GM12875 (cell line): ENCODE measurements around the gene BABAM2.

Experiments
- H3K4me3 ChIP-seq: one replicate; pipeline ENCODE4 v1.5.1; 2011; ENCODE audit warnings: low read depth, low read length, control low read depth
- CTCF ChIP-seq: IDR thresholded peaks from 2 replicates; pipeline ENCODE4 v1.5.1; 2011; ENCODE audit warnings: low read depth, mild to moderate bottlenecking, control low read depth, inconsistent platforms, low read length, moderate library complexity, borderline replicate concordance; ENCODE audit not compliant: insufficient read depth

BABAM2 gene

GRCh38 chr2:28217042-28217740, 326.7 kb downstream of the BABAM2 start:
- no peak overlapping the region for H3K4me3 ChIP-seq
- TF ChIP-seq CTCF, result no peak

DNA sequence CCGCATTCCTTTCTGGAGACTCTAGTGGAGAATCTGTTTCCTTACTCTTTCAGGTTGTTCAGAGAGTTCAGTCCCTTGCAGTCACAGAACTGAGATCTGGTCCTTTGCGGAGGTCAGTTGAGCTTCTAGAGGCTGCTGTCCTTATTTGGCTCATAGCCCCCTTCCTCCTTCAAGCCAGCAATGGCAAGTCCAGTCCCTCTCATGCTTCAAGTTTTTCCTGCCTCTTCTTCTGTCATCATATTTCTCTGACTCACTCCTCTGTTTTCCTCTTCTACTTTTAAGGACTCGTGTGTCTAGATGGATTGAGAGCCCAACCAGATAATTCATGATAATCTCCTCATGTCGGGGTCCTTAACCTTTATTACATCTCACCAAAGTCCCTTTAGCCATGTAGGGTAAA, 328.6 kb downstream of the BABAM2 start:
- no peak overlapping the region for H3K4me3 ChIP-seq
- TF ChIP-seq CTCF, result no peak

- H3K4me3 ChIP-seq, result no peak overlapping the region
- no peak for TF ChIP-seq CTCF
Measured at GRCh38 chr2:28219758-28220368, 329.3 kb downstream of the BABAM2 start.

DNA sequence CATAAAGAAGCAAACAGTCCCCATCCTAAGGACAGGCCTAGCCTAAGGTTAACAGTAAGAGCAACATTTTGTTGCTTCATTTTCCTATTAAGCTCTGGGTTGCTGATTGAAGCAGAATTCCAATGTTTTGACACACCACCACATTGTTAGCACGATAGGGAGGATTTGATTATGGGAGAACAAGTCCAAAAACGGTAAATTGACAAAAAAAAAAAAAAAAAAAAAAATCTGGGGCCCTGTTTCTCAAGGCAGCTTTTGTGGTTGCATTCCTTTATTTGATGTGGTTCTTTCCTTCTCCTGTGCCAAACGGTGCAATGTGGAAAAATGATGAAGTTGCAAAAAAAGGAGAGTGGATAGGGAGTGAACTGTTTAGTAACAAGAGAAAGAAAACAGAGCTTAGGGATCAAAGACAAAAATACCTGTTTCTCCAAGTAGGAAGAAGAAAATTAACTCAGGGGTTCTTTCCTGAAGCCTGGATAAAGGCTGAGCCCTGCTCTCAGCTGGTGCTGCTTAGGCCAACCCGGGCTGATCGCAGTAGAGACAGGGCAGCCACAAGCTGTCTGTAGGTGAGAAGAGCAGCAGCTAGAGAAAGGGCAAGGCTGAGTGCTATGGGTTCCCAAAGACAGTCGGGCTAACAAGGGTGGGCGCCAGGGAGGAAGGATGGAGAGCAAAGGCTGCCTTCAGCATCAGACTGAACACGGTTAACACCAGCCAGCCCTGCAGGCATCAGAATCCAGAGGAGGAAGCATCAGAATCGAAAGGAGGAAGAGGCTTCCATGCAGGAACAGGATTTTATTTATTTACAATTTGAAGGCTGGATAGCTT, 334.3 kb downstream of the BABAM2 start:
- TF ChIP-seq CTCF, result no peak
- no peak overlapping the region for H3K4me3 ChIP-seq

DNA sequence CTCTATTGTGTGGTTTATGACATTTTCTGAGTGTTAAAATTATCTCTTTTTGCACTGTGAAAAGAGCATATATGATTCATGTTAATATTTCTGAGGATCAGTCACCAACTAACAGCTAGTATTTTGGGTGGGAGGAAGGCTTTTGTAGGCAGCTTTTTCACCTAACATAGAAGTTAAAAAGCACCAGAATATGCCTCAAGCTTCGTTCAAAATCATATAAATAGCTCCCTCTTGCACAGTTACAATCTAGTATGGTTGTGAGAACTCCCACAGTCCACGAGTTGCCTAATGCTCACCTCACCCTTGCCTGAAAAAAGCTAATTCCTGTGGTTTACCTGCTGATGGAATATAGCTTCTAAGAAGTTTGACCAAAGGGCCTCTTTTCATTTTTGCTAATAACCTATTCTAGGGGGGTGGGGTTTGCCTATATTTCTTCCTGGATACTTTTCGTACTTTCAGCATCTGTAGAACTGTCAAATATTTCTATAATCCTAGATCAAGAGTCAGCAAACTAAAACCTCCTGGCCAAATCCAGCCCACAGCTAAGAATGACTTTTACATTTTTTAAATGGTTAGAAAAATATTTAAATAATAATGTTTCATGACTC, 335.0 kb downstream of the BABAM2 start:
- TF ChIP-seq CTCF, result no peak
- H3K4me3 ChIP-seq, result no peak overlapping the region

DNA sequence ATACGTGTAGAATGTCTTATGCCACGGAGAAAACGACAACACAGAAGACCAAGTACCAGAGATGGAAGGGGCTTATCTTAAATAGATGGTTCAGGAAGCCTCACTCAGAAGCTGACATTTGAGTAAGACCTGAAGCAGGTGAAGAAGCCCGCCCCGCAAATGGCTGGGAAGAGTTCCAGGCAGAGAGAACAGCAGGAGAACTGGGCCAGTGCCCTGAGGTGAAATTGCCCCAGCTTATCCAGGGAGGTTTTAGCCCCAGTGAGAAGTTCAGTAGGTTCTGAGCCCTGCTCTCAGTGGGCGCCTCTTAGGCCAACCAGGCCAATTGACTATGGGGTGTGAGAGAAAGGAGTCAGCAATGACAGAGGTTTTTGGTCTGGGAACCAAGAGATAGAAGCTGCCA, 336.0 kb downstream of the BABAM2 start:
- no peak overlapping the region for H3K4me3 ChIP-seq
- no peak for TF ChIP-seq CTCF
